Large intestine (tissue), 3 donors: ENCODE data around the gene FSIP1. TPM values are rescaled to one million over a fixed set of nuclear protein-coding genes. Genes with fewer than 3 reads are reported as not detected.

Experiments used
- DNase-seq, 2 donors: peaks; one replicate each; pipeline versions ENCODE4 v3.0.0 to v3.0.0-alpha.2; 2013
- H3K27ac ChIP-seq: one replicate; pipeline ENCODE4 v1.5.1; 2013; ENCODE audit warnings: low read length
- H3K27me3 ChIP-seq: 2 replicates; pipeline ENCODE4 v1.6.1; 2013; ENCODE audit warnings: low read length; ENCODE audit not compliant: control insufficient read depth, insufficient read depth
- H3K36me3 ChIP-seq: 2 replicates; pipeline ENCODE4 v1.6.1; 2013; ENCODE audit warnings: low read length; ENCODE audit not compliant: control insufficient read depth, insufficient read depth
- H3K4me1 ChIP-seq: one replicate; pipeline ENCODE4 v1.6.1; 2013; ENCODE audit warnings: low read length; ENCODE audit not compliant: control insufficient read depth, insufficient read depth
- H3K4me3 ChIP-seq: one replicate; pipeline ENCODE4 v1.5.1; 2013; ENCODE audit warnings: low read length
- H3K9me3 ChIP-seq: one replicate; pipeline ENCODE4 v1.6.1; 2013; ENCODE audit warnings: mild to moderate bottlenecking, low read depth, low read length, moderate library complexity; ENCODE audit not compliant: control insufficient read depth
- WGBS: methylation state at CpG from one replicate; pipeline ENCODE4 v1.1.5; 2013; ENCODE audit warnings: low lambda C conversion rate; ENCODE audit not compliant: insufficient coverage; 5-methylcytosine and 5-hydroxymethylcytosine counted together
- polyA plus RNA-seq: library from polyadenylated mRNA; unstranded; fragments of 120-200 nt; gene quantifications from one replicate; pipeline ENCODE4 v1.2.1, GENCODE V29; 2013

Gene FSIP1
- polyA plus RNA-seq, 1 donor = 0.78 TPM

DNA sequence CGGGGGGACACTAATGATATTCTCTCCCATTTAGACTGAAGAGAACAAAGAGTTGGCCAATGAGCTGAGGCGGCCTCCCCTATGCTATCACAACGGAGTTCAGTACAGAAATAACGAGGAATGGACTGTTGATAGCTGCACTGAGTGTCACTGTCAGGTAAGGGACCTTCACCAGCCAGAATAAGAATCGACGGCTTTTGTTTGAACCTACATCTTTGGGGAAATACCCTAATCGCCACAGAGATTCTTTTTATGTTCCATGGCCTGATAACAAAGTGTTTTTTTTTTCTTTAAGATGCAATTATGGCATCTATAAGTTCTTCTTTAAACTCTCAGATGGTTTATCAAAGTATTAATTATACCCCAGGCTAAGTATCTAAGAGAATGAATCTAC, 198.4 kb downstream of the FSIP1 start:
- Histone ChIP-seq H3K4me1 (peaks cover 18% of the 10 kb centered on the region), H3K36me3 (peaks cover 68% of the 10 kb centered on the region), H3K9me3 (peaks cover 15% of the 10 kb centered on the region), H3K27ac (no peak overlapping the region), H3K27me3 (no peaks in the 10 kb centered on the region), H3K4me3 (no peak overlapping the region)
- no CpG with 5 or more reads among the region's 7 CpGs for WGBS
- DNase-seq = no peak

DNA sequence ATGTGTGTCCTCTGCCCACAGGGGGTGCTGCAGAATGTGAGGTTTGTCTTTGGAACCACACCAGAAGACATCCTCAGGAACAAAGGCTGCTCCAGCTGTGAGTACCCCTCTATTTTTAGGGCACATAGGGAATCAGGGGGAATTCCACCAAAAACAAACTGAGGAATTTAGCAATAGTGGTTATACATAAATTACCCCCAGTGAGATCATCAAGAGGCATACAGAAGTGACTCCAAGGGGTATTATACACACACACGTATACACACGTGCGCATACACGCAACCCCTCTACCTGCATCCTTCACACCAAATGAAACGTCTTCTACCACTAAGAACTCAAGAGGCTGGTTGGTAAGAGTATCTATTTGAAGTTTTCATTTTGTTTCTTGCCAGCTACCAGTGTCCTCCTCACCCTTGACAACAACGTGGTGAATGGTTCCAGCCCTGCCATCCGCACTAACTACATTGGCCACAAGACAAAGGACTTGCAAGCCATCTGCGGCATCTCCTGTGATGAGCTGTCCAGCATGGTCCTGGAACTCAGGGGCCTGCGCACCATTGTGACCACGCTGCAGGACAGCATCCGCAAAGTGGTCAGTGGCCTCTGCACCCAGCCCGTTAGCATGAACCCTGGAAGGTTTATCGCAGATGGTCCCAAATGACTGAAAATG, 198.9 kb downstream of the FSIP1 start:
- no peak for DNase-seq
- no peak overlapping the region for H3K27ac ChIP-seq
- peaks cover 63% of the 10 kb centered on the region for H3K36me3 ChIP-seq
- H3K4me1 ChIP-seq = peaks cover 18% of the 10 kb centered on the region
- peaks cover 15% of the 10 kb centered on the region for H3K9me3 ChIP-seq
- H3K4me3 ChIP-seq = peak overlapping the region; percentile 5
- WGBS = no CpG with 5 or more reads among the region's 13 CpGs
- no peaks in the 10 kb centered on the region for H3K27me3 ChIP-seq

DNA sequence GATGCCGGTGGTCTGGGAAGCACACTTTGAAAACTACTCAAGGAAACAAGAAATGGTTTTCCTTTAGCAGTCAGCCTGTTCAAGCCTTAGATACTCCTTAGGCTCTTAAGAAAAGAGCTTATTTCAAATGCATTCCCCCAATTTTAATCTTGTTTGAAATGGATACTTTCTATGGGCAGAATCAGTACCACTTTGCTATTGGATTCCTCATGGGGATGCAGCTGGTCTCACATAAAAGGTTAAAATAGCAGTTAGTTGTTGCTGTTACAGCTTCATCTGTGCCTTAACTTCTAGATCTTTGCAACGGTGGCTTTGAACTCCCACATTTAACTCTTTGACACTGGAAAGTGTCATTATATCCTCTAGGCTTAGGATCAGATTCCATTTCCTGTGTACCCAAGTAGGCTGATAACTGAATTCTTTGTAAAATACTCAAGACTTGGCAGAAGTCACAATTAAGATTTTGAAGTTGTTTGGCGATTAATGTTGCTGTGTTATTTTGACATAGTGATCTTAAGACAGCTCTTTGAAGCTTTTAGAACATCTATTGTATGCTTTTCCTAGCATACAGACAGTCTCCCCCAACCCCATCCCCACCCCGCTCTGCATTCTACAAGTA, 199.6 kb downstream of the FSIP1 start:
- peaks cover 13% of the 10 kb centered on the region for H3K9me3 ChIP-seq
- no peaks in the 10 kb centered on the region for H3K27me3 ChIP-seq
- no peak for DNase-seq
- peaks cover 56% of the 10 kb centered on the region for H3K36me3 ChIP-seq
- no peak overlapping the region for H3K27ac ChIP-seq
- H3K4me3 ChIP-seq = peak overlapping the region; percentile 48
- no CpG with 5 or more reads among the region's 4 CpGs for WGBS
- peaks cover 18% of the 10 kb centered on the region for H3K4me1 ChIP-seq

DNA sequence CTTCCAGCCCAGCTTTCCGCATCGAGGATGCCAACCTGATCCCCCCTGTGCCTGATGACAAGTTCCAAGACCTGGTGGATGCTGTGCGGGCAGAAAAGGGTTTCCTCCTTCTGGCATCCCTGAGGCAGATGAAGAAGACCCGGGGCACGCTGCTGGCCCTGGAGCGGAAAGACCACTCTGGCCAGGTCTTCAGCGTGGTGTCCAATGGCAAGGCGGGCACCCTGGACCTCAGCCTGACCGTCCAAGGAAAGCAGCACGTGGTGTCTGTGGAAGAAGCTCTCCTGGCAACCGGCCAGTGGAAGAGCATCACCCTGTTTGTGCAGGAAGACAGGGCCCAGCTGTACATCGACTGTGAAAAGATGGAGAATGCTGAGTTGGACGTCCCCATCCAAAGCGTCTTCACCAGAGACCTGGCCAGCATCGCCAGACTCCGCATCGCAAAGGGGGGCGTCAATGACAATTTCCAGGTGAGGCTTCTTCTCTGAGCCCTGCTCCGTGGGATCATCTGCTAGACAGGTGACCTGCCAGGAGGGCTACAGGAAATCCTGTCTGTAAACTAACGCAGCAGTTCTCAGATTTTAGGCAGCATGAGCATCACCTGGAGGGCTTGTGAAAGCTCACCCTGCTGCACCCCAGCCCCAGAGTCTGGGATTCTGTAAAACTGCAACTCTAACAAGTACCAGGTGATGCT, 200.2 kb downstream of the FSIP1 start:
- peaks cover 18% of the 10 kb centered on the region for H3K4me1 ChIP-seq
- H3K27ac ChIP-seq = no peak overlapping the region
- H3K4me3 ChIP-seq = peak overlapping the region; percentile 48
- H3K36me3 ChIP-seq = peaks cover 50% of the 10 kb centered on the region
- no CpG with 5 or more reads among the region's 20 CpGs for WGBS
- DNase-seq = peak in 1 of 2 donors; percentile 20
- peaks cover 13% of the 10 kb centered on the region for H3K9me3 ChIP-seq
- H3K27me3 ChIP-seq = no peaks in the 10 kb centered on the region

DNA sequence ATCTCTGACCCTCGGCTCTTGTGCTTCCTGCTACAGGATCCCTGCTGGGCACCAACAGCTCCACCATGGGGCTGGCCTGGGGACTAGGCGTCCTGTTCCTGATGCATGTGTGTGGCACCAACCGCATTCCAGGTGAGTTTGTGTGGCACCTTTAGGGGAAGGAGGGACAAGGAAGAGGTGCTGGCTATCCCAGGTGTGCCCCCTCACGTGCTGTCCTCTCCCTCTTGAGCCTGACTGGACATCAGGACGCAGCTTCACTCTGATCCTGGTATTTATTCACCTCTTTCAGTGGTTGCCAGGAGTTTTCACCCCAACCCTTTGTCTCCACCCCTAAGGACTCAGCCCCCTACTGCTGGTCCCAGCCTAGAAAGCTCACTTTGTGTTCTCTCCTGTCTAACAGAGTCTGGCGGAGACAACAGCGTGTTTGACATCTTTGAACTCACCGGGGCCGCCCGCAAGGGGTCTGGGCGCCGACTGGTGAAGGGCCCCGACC, 200.8 kb downstream of the FSIP1 start:
- Histone ChIP-seq H3K4me1 (peaks cover 18% of the 10 kb centered on the region), H3K27ac (peak overlapping the region; percentile 79), H3K9me3 (peaks cover 13% of the 10 kb centered on the region), H3K27me3 (no peaks in the 10 kb centered on the region), H3K4me3 (peak overlapping the region; percentile 48), H3K36me3 (peaks cover 44% of the 10 kb centered on the region)
- DNase-seq = peak; percentile 45 to 61
- WGBS = no CpG with 5 or more reads among the region's 13 CpGs

DNA sequence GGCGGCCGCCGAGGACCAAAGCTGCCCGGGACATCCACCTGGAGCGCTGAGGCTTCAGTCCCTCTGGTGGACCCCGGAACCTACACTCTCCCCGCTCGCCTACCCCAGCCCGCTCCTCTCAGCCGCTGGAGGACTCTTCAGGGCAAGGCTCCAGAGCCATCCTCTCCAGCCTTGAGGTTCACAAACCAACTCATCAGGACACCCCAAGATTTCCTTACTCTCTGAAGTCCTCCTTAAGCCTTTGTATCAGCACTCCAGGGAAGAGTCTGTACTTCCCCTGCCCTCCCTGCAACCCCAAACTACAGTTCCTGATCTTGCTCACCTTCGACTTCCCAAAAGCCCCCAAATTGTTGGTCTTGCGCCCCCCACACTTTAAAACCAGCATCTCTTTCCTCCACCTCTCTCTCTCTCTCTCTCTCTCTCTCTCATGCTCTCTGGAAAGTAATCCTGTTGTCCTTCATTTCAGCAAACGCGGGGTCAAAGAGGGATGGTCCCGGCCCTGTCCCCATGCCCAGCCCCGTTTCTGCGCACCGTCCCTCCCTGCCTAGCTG, 201.3 kb downstream of the FSIP1 start:
- H3K4me1 ChIP-seq = peaks cover 18% of the 10 kb centered on the region
- WGBS = 30% methylated on average over 2 of the region's 18 CpGs
- H3K27me3 ChIP-seq = no peaks in the 10 kb centered on the region
- DNase-seq = peak in 1 of 2 donors; percentile 24
- peak overlapping the region; percentile 48 for H3K4me3 ChIP-seq
- H3K36me3 ChIP-seq = peaks cover 38% of the 10 kb centered on the region
- H3K9me3 ChIP-seq = peaks cover 13% of the 10 kb centered on the region
- peak overlapping the region; percentile 79 for H3K27ac ChIP-seq

DNA sequence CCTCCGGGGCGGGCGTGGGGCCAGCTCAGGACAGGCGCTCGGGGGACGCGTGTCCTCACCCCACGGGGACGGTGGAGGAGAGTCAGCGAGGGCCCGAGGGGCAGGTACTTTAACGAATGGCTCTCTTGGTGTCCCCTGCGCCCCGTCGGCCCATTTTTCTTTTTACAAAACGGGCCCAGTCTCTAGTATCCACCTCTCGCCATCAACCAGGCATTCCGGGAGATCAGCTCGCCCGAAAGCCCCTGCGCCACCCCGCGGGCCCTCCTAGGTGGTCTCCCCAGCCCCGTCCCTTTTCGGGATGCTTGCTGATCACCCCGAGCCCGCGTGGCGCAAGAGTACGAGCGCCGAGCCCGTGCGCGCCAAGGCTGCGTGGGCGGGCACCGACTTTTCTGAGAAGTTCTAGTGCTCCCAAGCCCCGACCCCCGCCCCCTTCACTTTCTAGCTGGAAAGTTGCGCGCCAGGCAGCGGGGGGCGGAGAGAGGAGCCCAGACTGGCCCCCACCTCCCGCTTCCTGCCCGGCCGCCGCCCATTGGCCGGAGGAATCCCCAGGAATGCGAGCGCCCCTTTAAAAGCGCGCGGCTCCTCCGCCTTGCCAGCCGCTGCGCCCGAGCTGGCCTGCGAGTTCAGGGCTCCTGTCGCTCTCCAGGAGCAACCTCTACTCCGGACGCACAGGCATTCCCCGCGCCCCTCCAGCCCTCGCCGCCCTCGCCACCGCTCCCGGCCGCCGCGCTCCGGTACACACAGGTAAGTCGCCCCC, 202.0 kb downstream of the FSIP1 start, which contains the start of gene THBS1:
Gene THBS1 (plus strand): TSS at position 595 of the 757 bp plus-strand sequence. CDS start 779 bp downstream, outside the sequence.
- H3K4me3 ChIP-seq = peak within 1 kb of the TSS; percentile 48
- peaks cover 18% of the 10 kb centered on the region for H3K4me1 ChIP-seq
- peaks cover 32% of the 10 kb centered on the region for H3K36me3 ChIP-seq
- DNase-seq = peak; percentile 65 to 77
- H3K27me3 ChIP-seq = no peaks in the 10 kb centered on the region
- no CpG with 5 or more reads among the region's 74 CpGs for WGBS
- H3K9me3 ChIP-seq = peaks cover 13% of the 10 kb centered on the region
- peak within 1 kb of the TSS; percentile 79 for H3K27ac ChIP-seq

DNA sequence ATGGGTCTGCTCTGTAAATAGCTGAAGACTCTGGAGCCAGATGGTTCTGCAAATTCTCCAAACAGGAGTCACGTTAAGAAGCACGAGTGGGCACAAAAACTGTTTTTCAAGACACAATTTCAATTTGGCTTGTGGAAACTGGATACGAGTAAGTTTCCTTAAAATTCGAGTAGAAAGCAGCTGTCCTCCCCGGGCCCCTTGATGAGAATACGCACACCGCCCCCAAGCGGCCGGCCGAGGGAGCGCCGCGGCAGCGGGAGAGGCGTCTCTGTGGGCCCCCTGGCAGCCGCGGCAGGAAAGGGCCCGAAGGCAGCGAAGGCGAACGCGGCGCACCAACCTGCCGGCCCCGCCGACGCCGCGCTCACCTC, 202.5 kb downstream of the FSIP1 start:
- Histone ChIP-seq H3K27ac (peak overlapping the region; percentile 79), H3K27me3 (no peaks in the 10 kb centered on the region), H3K36me3 (peaks cover 26% of the 10 kb centered on the region), H3K4me3 (peak overlapping the region; percentile 48), H3K9me3 (peaks cover 13% of the 10 kb centered on the region), H3K4me1 (peaks cover 18% of the 10 kb centered on the region)
- WGBS = no CpG with 5 or more reads among the region's 29 CpGs
- DNase-seq = peak; percentile 82 to 84

DNA sequence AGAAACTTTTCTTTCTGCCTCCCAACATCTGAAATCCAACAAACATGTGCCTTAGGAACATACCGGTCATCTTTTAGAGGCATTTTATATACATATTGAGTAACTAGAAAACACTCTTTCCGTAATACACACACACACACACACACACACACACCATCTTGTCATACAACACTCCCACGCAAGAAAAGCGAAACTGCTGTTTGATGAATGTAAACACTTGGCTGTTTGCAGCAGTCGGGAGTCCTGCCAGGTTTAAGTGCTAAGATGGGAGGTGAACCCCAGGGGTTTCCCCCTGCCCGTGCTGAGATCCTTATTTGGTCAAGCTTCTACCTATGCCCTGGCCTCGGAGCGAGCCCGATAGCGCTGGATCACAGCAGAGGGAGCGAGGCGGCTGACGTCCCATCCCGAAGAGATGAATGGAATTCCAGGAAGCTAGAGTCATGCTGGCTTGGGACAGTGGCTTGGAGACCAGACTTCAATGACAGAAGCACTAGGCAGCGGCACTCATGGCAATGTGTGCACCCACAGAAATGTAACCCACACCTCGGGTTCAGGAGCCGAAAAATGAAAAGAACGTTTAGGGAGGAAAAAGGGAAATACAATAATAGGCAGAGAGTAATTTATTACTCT, 203.0 kb downstream of the FSIP1 start:
- H3K9me3 ChIP-seq = peaks cover 13% of the 10 kb centered on the region
- peak; percentile 60 to 64 for DNase-seq
- H3K27ac ChIP-seq = peak overlapping the region; percentile 73
- H3K4me3 ChIP-seq = peak overlapping the region; percentile 23
- peaks cover 18% of the 10 kb centered on the region for H3K4me1 ChIP-seq
- H3K36me3 ChIP-seq = peaks cover 21% of the 10 kb centered on the region
- no peaks in the 10 kb centered on the region for H3K27me3 ChIP-seq
- 15% methylated on average over 3 of the region's 18 CpGs for WGBS
